ENCODE data around the gene OR10H5. TPM values are rescaled to one million over a fixed set of nuclear protein-coding genes. Genes with fewer than 3 reads are reported as not detected.
"Not testable (repeated sequence)": the region's sequence is repeated elsewhere in the genome, so short reads cannot be mapped to it uniquely, and the experiment has no call there.

OR10H5 gene, protein sequence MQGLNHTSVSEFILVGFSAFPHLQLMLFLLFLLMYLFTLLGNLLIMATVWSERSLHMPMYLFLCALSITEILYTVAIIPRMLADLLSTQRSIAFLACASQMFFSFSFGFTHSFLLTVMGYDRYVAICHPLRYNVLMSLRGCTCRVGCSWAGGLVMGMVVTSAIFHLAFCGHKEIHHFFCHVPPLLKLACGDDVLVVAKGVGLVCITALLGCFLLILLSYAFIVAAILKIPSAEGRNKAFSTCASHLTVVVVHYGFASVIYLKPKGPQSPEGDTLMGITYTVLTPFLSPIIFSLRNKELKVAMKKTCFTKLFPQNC
- under 1 TPM in 3 of 4 donors, not detected in 1; 0.04 to 0.06 (median 0.05) TPM for polyA plus RNA-seq (ENCODE audit: insufficient read length in 4 of 4)

DNA sequence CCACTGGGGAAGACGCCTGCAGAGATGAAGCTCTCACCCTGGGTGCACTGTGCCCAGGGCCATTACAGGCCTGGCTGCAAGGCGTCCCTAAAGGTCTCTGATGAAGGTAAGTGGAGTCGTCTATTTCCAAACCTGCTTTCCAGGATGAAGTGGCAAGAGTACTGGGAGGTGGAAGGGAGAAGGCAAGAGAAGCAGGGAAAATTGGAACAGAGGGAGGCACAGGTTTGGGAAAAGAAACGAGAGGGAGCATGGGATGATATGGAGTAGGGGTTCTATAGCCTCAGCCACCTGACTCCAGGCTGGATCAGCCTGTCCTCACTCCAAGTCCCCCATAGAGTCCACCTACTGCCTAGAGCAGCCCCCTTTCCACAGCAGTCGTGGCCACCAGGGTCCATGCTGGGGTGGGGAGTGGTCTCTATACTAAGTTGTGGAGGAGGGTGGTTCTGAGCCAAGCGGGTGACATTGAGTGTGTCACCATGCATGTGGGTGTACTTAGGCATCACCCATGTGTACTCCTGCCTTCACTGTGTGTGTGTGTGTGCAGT lies at the start of gene OR10H5:
OR10H5 (plus strand) TSS at position 51 of the 545 bp plus-strand sequence. CDS start 6,388 bp downstream, outside the sequence.
- no peak for DNase-seq (ENCODE audit: low read depth in 4 of 4, low spot score in 3 of 4)

DNA sequence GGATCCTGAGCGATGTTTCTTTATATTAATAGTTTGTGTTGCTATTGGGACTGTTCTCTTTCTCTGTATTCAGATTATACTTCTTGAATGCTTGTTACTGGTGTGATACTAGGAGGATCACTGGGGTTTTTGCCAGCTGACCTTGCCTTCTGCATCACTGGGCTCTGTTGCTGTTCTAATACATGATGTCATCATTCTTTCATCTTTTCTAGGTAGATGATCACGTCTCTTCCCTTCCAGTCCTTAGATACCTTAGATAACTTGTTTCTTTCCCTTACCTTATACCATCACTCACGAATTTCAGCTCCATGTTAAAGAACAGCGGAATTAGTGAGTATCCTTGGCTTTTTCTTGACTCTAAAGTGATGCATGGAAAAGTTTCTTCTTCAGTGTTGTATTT lies 49.7 kb upstream of the OR10H5 start, which contains the start of gene OR10H3:
OR10H3 (plus strand) TSS at position 264 of the 400 bp plus-strand sequence. CDS start 3,408 bp downstream, outside the sequence.
- DNase-seq (ENCODE audit: low read depth in 4 of 4, low spot score in 3 of 4), result no peak

- DNase-seq (ENCODE audit: low read depth in 4 of 4, low spot score in 3 of 4), result no peak
Observed at GRCh38 chr19:15740785-15741184, 46.7 kb upstream of the OR10H5 start.

DNA sequence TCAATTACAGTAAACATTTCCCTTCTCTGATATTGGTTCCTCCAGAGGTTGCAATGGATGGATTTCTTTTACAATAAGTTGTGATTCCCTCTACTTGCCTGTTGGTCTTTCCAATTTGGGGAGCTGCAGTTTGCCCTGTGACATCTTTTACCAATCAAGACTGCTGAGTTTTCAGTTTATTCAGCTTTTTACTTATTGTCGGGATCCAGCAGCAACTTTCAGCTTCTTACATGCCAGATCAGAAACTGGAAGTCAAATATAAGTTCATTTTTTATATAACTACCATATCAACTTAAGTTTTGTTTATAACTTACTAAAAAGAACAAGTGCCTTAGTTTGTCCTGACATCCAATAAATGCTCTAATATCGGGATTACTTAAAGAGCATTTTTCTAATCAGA lies 39.2 kb upstream of the OR10H5 start:
- DNase-seq (ENCODE audit: low read depth in 4 of 4, low spot score in 3 of 4), result no peak

DNA sequence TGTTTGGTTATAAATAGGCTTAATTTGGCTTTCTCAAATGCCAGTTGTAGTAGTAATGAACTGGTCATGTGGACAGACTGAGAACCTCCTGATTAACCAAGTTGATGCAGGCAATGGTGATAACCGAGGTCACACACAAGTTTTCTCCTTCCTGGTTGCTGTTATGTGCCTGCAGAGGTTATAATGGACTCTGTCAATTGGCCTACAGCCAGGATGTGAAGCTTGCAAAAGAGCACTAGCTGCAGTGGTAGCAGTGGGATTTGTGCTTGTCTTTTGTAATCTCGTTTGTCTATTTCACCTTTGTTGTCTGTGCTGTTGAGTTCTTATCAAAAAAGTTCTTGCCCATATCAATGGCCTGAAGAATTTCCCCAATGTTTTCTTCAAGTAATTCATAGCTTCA lies 29.1 kb upstream of the OR10H5 start:
- DNase-seq (ENCODE audit: low read depth in 4 of 4, low spot score in 3 of 4), result no peak

DNA sequence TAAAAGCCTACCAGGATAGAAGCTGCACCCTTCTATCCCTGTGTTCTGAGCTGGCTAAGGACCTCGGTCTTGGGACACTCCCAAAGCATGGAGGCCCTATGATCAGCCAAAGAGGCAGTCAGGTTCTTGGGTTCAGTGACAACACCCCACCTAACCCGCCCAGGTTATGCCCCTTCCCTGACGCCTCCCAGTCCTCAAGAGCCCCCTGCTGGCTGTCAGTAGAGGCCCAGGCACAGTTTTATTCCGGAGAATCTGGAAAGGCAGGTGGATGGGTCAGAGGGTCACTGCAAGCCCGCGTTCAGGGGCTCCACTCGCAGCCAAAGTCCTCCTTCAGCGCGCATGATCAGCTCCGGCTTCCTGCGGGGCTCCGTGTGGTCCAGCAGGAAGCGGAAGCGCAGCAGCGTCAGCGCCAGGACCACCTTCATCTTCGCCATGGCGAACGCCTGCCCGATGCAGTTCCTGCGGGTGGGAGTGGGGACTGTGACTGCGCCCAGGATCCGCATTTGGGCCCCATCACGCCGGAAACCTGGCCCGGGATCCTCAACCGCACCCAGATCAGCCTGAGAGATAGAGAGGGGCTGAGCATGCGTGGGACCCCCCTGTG lies 27.4 kb upstream of the OR10H5 start:
- no peak for DNase-seq (ENCODE audit: low read depth in 4 of 4, low spot score in 3 of 4)

DNA sequence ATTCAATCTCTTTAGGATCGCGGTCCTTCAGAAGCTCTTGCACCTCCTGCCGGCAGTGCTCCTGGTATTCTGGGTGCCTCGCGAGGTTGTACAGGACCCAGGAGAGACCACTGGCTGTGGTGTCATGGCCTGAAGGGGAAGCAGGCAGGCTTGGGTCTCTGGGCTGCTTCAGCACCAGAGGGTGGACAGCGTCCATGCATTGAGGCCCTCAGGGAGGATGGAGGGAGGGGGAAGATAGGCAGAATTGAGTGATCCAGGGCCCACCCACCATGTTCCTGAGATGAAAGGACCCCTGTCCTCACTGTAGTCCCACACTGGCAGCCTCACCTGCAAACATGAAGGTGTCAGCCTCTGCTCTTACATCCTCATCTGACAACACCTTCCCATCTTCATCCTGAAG lies 17.9 kb upstream of the OR10H5 start:
- no peak for DNase-seq (ENCODE audit: low read depth in 4 of 4, low spot score in 3 of 4)

- not testable (repeated sequence) for DNase-seq (ENCODE audit: low read depth in 4 of 4, low spot score in 3 of 4)
Observed at GRCh38 chr19:15774159-15774558, 13.3 kb upstream of the OR10H5 start.

DNA sequence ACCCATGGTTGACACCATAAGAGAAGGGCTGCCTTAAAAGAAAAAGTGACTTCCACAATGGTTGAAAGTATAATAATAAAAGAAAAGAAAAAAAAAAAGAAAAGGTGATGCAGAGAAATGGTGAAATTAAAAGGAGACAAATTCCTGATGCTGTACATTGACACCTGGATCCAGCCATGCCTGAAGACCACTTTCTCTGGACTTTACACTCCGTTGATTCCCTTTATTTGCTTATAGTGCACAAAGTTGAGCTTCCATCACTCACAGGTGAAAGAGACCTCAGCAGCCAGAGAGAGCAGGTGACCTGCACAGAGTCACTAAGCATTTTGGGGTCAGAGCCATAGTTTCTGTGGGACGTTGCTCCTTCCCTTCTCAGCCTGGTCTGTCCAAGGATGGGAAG lies 12.2 kb upstream of the OR10H5 start:
- DNase-seq (ENCODE audit: low read depth in 4 of 4, low spot score in 3 of 4), result no peak

DNA sequence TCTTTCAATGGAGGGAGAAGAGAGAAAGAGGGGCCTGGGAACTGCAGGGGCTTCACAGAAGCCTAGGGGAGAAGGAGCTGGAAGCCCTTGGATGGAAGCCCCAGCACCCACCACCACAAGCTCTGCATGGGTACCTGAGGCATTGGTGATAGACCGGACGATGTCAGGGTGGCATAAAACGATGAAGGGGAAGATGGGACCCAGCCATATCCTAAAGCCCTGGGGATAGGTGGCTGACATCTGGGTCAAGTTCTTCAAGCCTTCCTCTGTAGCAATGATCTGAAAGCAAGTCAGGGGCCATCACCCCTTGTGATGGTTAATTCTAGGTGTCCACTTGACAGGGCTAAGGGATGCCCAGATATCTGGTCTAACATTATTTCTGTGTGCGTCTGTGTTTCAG lies 11.2 kb upstream of the OR10H5 start:
- DNase-seq (ENCODE audit: low read depth in 4 of 4, low spot score in 3 of 4), result no peak

- DNase-seq (ENCODE audit: low read depth in 4 of 4, low spot score in 3 of 4), result no peak
Observed at GRCh38 chr19:15776991-15777970, 10.2 kb upstream of the OR10H5 start.

DNA sequence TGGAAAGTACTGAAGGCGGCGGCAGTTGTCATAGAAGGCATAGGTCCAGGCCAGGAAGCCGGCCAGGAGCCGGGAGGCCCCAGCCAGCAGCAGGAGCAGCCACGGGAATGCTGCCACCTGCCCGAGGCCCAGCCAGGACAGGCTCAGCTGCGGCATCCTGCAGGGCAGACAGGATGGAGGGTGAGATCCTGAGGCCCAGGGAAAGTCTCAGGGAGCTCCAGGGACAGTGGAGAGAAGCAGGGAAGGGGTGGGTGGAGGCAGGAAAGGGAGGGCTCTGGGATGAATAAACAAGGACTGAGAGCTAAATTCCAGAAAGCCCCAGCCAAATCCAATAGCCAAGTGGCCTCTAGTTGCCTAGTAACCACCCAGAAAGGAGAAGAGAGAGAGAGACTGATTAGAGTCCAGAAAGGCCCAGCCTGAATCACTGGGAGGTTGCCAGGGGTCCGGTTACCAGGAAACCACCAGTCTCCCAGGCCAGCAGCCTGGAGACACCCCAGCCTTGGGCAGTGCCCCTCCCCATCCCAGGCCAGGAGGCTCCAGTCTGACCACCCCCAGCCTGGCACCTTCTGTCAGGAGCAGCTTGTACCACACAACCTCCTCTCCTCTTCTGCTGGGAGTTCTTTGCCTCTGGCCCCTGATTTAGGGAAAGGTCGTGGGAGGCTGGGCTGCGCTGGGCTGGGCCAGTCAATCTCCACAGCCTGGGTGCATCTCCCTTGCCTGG lies 7.5 kb upstream of the OR10H5 start:
- DNase-seq (ENCODE audit: low read depth in 4 of 4, low spot score in 3 of 4), result no peak

GRCh38 chr19:15780610-15781418 lies 6.6 kb upstream of the OR10H5 start:
- DNase-seq (ENCODE audit: low read depth in 4 of 4, low spot score in 3 of 4), result no peak

DNA sequence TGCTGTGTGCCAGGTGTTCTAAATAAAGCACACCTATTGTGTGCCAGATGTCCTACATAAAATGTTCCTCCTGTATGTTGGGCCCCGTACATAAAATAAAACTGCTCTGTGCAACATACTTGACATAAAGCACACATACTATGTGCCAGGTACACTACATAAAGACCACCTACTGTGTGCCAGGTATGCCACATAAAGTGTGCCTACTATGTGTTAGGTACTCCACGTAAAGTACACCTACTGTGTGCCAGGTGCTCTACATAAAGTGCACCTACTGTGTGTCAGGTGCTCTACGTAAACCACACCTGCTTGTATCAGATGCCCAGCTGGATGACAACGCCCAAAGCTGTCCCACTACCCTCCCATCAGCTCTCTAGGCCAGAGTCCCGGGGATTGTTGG lies 5.8 kb upstream of the OR10H5 start:
- no peak for DNase-seq (ENCODE audit: low read depth in 4 of 4, low spot score in 3 of 4)

- no peak for DNase-seq (ENCODE audit: low read depth in 4 of 4, low spot score in 3 of 4)
Observed at GRCh38 chr19:15782211-15782610, 5.2 kb upstream of the OR10H5 start.

DNA sequence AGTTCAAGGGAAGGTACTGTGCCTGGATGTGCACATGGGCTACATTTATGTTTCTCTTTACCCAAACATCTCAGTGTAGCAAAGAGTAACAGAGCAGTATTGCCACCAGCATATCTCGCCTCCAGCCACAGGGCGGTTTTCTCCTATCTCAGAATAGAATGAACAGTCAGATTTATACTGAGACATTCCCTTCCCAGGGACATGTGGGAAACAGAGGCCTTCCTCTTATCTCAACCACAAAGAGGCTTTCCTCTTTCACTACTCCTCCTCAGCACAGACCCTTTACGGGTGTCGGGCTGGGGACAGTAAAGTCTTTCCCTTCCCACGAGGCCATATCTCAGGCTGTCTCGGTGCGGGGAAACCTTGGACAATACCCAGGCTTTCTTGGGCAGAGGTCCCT lies 4.6 kb upstream of the OR10H5 start:
- DNase-seq (ENCODE audit: low read depth in 4 of 4, low spot score in 3 of 4), result not testable (repeated sequence)

- no peak for DNase-seq (ENCODE audit: low read depth in 4 of 4, low spot score in 3 of 4)
Observed at GRCh38 chr19:15788594-15789270, 1.3 kb downstream of the OR10H5 start.

DNA sequence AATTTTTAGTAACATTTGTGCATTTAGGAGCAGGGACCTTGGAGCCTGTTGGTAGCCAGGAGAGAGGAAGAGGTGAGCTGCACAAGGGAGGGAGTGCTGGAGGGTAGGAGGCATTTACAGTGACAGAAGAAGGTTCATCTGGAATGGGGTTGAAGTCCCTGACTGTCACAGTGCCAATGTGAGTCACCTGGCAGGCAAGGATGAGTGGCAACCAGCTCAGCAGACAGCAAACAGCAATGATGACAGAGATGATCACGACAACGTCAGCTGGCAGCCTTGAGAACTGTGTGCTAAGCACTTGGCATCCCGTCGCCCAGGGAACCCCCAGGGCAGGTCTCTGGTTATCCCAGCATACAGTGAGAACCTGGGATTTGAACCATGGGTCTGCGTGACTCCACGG lies 2.6 kb downstream of the OR10H5 start:
- no peak for DNase-seq (ENCODE audit: low read depth in 4 of 4, low spot score in 3 of 4)

DNA sequence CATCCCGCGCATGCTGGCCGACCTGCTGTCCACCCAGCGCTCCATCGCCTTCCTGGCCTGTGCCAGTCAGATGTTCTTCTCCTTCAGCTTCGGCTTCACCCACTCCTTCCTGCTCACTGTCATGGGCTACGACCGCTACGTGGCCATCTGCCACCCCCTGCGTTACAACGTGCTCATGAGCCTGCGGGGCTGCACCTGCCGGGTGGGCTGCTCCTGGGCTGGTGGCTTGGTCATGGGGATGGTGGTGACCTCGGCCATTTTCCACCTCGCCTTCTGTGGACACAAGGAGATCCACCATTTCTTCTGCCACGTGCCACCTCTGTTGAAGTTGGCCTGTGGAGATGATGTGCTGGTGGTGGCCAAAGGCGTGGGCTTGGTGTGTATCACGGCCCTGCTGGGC lies 6.8 kb downstream of the OR10H5 start:
- not testable (repeated sequence) for DNase-seq (ENCODE audit: low read depth in 4 of 4, low spot score in 3 of 4)

Measured in right renal pelvis (tissue), 4 donors.